Astrocyte of the cerebellum (primary cell): ENCODE measurements around the gene TCF7.

ENCODE experiments used
- DNase-seq: peaks from one replicate; pipeline ENCODE4 v3.0.0-alpha.2; 2011; ENCODE audit warnings: low read depth
- H3K4me3 ChIP-seq: 2 replicates; pipeline ENCODE4 v1.5.1; 2011; ENCODE audit warnings: mild to moderate bottlenecking, low read depth, low read length, moderate library complexity
- CTCF ChIP-seq: IDR thresholded peaks from 2 replicates; pipeline ENCODE4 v1.5.1; 2012; ENCODE audit warnings: low read length, low read depth, moderate library complexity, mild to moderate bottlenecking; ENCODE audit errors: missing control alignments
- in situ Hi-C: cut with HindIII; loops from 2 replicates; pipeline ENCODE4 v1.10.0; 2017; ENCODE audit warnings: low sequenced_read_pairs

The TCF7 gene

GRCh38 chr5:134161513-134162395 lies 47.3 kb downstream of the TCF7 start:
- DNase-seq: no peak
- in situ Hi-C loops: no loop called here
- no peak overlapping the region for H3K4me3 ChIP-seq
- TF ChIP-seq CTCF: no peak

- in situ Hi-C loops: no loop called here
- no peak for DNase-seq
- no peak for TF ChIP-seq CTCF
- no peak overlapping the region for H3K4me3 ChIP-seq
These were observed 48.1 kb downstream of the TCF7 start for GRCh38 chr5:134162592-134162991.

- no peak for DNase-seq
- TF ChIP-seq CTCF: no peak
- in situ Hi-C loops: loop anchor here (5.0 kb wide), 1 partner anchor 95 kb away; no protein-coding TSS in a partner anchor
- H3K4me3 ChIP-seq: no peak overlapping the region
These were observed 57.5 kb downstream of the TCF7 start for GRCh38 chr5:134171972-134172371.

- peak overlapping the region; percentile 93 for H3K4me3 ChIP-seq
- no peak for TF ChIP-seq CTCF
- no peak for DNase-seq
- in situ Hi-C loops: loop anchor here (5.0 kb wide), 1 partner anchor 92 kb away; no protein-coding TSS in a partner anchor
These were observed 60.7 kb downstream of the TCF7 start for GRCh38 chr5:134174841-134175839.

GRCh38 chr5:134175921-134176510 lies 61.5 kb downstream of the TCF7 start:
- TF ChIP-seq CTCF: no peak
- no peak for DNase-seq

More at GRCh38 chr5:134175921-134176510, 61.5 kb downstream of the TCF7 start:
- in situ Hi-C loops: no loop called here
- peak overlapping the region; percentile 93 for H3K4me3 ChIP-seq
